ENCODE data around the gene SIGLEC11.

SIGLEC11 gene

DNA sequence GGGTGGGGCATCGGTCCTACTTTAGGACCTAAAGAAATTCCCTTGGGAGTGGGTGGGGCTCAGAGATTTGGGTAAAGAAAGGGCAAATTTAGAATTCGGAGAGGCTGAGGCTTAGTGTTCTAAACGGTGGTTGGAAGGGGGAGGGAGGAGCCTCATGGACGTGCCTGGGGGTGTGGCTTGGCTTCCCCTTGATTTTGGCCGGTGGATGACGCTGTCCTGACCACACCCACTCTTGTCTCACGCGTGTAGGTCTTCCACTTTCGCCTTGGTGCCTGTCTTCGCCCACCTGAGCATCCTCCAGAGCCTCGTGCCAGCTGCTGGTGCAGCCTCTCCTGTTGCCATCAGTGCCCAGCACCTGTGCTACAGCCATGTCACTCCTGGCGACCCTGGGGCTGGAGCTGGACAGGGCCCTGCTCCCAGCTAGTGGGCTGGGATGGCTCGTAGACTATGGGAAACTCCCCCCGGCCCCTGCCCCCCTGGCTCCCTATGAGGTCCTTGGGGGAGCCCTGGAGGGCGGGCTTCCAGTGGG is 30.4 kb downstream of the SIGLEC11 start:
- peak in 2 of 10 donors; percentile 46 to 72 for DNase-seq

DNA sequence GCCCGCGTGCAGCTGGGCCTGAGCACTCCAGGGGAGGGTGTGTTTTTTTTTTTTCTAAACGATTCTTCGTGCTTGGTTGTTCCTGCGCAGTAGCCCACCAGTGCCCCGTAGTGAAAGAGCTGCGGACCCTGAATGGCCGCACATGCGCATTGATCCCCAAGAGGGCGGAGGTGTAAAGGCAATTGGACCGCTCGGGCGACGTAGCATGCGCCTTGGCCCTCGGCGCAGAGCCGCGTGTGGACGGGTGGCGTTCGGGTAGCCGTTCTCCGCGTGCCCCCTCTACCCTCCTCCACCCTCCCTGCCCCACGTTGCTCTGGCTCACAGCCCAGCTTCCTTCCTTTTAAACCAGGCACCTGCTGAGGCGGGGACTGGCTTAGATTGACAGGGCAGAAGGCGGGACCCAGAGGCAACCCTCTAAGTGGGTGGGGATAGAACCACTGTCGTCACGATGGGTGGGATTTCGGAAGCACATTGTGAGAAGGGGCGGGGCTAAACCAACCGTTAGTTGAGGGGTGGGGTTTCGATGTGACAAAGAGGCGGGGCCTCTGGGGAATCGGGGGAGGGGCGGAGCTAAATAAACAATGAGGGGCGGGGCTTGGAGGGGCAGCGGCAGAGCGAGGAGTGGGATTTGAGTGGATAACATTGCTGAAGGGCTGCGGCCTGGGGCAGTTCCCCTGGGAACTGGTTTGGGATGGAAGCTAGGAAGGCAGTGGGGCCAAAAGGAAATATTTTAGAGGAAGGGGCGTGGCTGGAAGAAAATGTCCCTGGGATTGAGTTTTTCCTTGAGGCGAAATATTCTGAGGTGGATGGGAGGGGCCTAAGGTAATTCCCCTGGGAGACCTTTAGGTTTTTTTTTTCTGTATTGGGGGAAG is 31.1 kb downstream of the SIGLEC11 start:
- peak; percentile 84 to 99 (median 92) for DNase-seq
- intact Hi-C loops (cut with DNase I), result loop anchor here (5.0 kb wide), 1 partner anchor 402 kb away; no protein-coding TSS in a partner anchor

More for the DNA sequence above, 30.4 kb downstream of the SIGLEC11 start:
- intact Hi-C loops (cut with DNase I), result no loop called here

DNA sequence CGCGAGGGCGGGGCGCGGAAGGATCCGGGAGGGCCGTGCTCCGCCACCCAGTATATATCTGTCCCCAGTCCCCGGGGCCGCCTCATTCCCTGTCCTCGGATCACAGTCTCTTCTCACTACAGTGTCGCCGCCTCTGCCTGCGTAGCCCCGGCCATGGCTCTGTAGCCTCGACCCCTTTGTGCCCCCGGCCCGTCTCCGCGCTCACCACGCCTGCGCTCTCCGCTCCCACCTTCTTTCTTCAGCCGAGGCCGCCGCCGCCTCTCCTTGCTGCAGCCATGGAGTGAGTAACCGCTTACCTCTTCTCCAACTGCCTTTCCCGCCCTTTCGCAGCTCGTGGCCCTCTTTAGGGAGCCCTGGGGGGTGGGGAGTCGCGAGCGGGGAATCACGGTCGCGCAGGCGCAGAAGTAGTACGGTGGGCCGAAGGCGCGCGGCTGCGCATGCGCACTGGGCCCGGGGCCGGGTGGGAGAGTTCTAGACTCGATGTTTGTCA is 31.8 kb downstream of the SIGLEC11 start, which contains the start of the genes ATF5 and NUP62:
ATF5 (plus strand) TSS at position 85 of the 490 bp plus-strand sequence. CDS start 1,646 bp downstream, outside the sequence.
NUP62 (minus strand) TSS at position 384 of the 490 bp plus-strand sequence. CDS start 19,697 bp downstream, outside the sequence.
- DNase-seq, result peak; percentile 72 to 97 (median 80)
- intact Hi-C loops (cut with DNase I), result loop anchor here (5.0 kb wide), 1 partner anchor 403 kb away; no protein-coding TSS in a partner anchor

DNA sequence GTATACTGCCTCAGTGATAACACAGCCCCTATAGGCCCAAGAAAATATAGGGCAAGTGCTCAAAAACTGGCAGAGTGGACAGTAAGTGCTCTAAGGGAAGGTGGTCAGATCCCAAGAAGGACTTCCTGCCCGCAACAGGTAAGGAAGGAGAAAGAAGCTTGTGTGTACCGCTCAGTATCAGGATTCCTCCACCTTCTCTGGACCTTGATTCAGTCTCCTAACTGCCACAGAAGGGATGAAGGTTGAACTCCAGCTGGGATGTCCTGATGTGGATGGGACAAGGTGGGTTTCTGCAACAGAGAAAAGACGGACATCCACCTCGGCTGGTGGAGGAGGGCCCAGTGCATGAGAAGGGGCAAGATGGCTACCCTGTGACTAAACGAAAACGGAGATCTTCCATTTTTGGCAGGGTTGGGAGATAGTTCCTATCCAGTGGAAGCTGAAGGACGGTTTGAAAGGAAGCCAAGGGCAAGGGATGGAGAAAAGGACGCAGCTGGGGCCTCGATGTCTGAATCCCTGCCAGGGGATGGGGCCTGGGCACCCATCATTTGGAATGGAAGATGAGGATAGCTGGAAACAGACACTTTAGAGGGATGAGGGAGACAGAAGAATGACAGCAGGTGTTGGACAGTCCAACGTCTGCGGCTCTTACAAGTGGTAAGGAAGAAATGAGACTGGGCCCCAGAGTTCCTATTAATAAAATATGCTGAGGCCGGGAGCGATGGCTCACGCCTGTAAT is 33.3 kb downstream of the SIGLEC11 start:
- intact Hi-C loops (cut with DNase I), result loop anchor here (5.0 kb wide), 1 partner anchor 405 kb away; no protein-coding TSS in a partner anchor
- peak in 2 of 10 donors; percentile 1 to 56 for DNase-seq

DNA sequence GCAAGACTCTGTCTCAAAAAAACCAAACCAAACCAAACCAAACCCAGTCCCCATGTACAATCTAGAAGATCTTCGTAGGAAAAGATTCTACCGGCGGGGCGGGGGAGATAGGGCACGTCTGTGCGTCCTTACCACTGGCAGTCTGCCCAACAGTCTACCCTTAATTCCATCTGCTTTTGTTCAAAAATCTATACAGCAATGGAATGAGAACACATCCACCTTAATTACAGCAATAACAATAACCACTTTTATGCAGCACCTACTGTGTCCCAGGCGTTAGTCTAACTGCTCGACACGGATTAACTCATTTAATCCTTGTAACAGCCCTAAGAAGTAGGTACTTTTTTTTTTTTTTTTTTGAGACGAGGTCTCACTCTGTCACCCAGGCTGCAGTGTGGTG is 34.5 kb downstream of the SIGLEC11 start:
- intact Hi-C loops (cut with DNase I), result loop anchor here (5.0 kb wide), 1 partner anchor 406 kb away; no protein-coding TSS in a partner anchor
- DNase-seq, result peak in 1 of 10 donors; percentile 7

DNA sequence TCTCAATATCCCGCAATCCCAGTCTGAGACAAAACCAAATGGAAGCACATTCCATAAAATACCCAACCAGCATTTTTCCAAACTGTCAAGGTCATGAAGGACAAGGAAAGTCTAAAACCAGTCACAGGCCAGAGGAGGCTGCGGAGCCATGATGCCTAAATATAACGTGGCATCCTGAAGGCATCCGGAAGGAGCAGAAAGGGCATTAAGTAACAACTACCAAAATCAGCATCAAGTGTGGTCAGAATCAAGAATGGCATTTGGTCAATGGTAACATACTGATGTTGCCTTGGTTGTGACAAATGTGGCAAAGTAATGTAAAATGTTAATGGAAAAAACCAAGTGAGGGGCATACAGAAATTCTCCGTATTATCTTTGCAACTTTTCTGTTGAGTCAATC is 35.5 kb downstream of the SIGLEC11 start:
- intact Hi-C loops (cut with DNase I), result loop anchor here (5.0 kb wide), 1 partner anchor 407 kb away; no protein-coding TSS in a partner anchor
- DNase-seq, result peak in 1 of 10 donors; percentile 14

DNA sequence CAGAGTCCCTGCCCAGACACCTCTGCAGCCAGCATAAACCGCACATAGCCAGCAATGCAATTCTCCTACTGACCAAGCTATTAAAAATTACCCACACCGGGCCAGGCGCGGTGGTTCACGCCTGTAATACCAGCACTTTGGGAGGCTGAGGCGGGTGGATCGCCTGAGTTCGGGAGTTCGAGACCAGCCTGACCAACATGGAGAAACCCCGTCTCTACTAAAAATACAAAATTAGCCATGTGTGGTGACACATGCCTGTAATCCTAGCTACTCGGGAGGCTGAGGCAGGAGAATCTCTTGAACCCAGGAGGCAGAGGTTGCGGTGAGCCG is 36.1 kb downstream of the SIGLEC11 start:
- intact Hi-C loops (cut with DNase I), result loop anchor here (5.0 kb wide), 1 partner anchor 407 kb away; no protein-coding TSS in a partner anchor

DNA sequence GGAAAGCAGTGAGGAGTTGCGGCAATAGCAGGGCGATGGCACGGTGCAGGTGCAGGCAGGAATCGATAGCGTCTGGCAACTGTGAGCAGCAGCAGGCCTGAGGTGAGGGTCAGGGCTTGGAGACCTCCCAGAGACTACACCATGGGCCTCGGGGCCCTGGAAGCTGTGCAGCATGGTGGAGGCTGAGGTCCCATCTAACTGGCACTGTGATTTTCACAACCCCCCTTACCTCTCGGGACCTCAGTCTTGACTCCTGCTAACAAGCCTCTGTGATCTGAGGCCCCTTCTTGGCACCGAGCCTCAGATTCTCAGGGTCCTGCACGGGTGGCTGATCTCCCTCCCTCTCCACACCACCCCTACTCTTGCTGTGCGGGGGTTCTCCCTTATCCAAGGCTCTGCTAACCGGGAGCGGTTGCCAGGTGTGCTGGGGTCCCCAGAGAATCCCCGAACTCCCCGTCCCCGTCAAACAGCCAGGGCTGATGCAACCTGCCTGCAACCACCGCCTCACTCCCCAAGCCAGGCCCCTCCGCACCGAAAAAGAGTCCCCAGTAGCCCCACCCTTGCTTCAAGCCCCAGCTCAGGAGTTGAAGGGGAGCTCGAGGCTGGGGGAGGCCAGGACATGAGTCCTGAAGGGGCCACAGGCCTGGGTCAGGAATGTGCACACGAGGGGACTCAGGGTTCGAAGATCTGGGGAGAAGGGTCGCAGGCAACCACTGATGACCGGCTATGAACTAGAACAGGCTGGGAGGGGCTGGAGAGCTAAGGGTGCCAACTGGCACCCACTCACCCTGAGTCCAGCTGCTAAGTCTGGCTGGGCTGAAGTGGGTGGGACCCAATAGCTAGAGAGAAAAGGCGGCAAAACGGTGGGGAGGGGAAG is 36.7 kb downstream of the SIGLEC11 start:
- DNase-seq, result peak in 2 of 10 donors; percentile 46 to 74
- intact Hi-C loops (cut with DNase I), result no loop called here

More for the DNA sequence above, 36.1 kb downstream of the SIGLEC11 start:
- peak in 2 of 10 donors; percentile 19 to 57 for DNase-seq

DNA sequence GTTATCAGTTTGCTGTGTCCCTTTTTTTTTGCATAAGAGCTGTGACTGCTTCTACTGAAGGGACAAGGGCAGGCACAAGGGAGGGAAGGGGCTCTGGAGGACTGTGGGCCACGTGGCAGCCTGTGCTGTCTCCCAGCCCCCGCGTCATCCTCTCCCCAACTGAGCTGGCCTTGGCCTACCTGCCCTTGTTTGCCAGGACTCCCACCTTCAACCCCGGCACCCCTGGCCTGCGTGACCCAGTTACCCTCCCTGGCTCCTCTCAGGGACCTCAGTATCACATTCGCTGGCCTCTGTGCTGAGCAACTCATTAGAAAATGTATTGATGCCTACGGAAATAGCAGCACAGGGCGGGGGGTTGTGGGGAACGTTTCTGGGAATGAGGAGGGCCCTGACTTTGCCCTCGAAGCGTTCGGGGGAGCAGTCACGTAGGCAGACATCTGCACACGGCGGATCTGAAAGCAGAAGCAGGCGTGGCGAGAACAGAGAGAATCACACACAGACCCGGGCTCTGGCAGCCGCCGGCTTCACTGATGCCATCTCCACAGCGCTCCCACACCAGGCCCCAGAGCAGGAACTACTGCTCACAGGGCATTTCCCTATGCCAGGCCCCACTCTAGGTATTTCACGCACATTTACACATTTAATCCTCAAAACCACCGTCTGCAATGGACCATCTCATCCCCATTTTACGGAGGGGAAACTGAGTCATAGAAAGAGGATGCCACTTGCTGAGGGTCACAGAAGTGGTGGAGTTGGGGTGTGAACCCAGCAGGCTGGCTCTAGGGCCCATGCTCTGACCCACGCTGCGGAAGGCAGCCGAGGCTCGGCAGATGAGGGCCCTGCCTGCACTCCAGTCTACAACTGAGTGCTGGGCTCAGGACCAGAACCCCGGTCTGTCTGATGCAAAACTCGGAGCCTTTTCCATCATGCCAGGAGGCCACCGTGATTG is 37.6 kb downstream of the SIGLEC11 start:
- intact Hi-C loops (cut with DNase I), result no loop called here
- DNase-seq, result peak in 3 of 10 donors; percentile 21 to 70 (median 42)

DNA sequence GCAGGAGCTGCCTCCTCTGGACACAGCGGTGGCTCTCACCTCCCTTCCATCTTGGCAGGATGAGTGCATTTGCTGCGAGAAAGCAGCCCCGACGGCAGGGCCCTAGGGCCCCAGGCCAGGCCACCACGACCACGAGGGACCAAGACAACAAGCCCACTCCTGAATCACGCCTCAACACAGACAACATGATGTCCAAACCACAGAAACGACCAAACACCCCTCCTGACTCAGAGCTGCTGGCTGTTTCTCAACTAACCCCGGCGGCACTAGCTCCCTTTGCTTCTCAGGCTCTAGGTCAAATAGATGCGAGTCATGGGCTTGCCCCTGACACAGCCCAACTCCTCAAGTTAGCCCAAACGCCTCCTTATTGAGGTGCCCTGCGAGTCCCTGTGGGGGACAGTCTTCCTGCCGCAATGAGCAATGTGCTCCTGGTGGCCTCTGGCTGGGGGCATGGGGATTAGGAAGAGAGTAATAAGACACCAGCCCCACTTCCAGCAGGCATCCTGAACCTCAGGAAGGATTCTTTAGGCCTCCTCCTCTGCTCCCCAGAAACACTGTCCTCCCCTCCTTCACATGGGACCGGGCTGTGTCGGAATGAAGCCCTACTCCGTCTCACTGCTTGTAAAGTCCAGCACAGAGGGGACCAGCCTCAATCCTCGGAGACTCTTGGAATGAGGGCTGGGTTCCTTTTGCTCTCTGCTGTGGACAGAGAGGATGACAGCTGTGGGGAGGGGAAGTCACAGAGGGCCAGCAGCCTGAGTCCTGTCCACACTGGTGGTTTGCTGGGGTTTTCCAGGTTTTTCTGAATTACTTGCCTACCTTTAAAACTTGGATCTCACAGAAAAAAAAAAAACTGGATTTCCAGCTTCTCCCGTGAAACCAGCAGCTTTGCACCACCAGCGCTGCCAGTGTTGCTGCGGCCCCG is 38.8 kb downstream of the SIGLEC11 start:
- intact Hi-C loops (cut with DNase I), result no loop called here
- DNase-seq, result peak in 2 of 10 donors; percentile 20 to 37

DNA sequence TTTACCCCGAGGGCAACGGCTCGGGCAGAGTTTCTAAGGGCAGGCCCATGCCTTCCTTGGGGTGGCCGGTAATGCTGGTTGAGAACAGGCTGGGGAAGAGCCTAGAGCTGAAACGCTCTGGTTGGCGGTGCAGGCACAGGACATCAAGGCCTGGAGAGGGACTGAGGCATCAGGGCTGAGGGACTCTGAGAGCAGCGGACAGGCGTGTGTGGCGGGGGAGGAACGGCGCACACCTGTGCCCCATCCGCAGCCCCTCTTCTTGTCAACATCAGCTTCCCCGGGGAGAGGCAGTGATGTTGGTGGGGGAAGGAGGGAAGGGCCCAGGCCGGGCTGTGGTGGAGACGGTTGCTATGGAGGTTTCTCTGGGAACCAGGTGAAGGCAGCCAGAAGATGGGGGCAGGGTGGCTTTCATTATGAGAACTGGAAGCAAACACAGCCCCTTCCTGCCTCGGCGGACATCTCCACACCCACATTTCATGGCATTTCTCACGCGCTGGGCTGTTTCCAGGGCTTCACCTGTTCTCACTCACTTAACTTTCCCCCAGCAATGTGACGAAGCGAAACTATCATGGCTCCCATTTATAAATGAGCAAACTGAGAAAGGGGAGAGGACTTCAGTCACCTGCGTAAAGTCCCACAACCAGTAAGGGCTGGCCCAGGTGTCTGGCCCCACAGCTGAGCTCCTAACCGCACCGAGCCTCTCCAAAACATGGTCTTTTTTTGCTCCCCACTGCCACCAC is 40.2 kb downstream of the SIGLEC11 start:
- intact Hi-C loops (cut with DNase I), result no loop called here
- DNase-seq, result peak in 2 of 10 donors; percentile 37 to 74

DNA sequence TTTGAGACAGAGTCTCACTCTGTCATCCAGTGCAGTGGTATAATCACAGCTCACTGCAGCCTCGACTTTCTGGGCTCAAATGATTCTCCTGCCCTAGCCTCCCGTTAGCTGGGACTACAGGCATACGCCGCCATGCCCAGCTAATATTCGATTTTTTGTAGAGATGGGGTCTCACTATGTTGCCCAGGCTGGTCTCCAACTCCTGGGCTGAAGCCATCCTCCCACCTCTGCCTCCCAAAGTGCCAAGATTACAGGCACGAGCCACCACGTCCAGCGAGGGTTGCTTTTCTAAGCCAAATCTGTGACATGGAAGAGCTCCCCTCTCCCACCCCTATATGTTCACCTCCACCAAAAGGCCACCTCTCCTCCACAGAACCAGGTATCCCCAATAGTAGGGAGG is 42.9 kb downstream of the SIGLEC11 start:
- intact Hi-C loops (cut with DNase I), result no loop called here
- no peak for DNase-seq

DNA sequence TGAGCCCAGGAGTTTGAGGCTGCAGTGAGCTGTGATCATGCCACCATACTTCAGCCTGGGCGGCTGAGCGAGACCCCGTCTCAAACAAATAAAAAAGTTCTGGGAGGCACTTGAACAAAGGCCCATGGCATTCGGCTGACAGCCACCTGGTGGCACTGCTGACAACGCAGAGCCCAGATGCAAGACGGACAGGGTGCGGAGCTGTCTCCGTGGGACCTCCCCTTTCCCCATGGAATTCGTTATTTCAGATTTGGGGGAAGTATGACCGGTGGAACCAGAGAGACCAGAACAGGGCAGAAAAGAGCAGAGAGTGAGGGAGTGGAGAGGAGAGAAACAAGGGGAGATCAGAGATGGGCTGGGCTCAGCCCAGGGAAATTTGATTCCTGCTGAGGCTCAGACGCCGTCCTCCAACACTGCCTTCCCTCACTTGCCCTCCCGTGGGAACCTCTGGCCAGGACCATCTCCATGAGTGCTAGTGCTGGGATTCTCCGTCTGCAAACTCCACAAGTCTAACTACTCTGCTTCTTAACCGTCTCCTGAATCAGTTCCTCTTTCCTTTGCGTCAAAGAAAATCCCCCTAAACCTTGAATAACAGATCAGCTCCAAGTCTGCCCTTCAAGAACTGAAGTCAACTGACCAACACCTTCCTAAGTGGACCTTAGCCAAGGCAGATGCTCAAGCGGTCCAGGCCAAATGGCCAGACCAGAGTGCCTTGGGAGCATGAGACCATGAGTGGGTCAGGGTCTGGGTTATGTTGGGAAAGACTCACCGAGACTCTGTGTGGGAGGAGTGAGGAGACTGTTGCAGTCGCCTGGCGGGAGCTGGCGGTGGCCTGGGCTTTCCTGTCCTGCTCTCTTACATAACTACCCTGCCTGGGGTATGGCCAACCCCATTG is 43.9 kb downstream of the SIGLEC11 start:
- intact Hi-C loops (cut with DNase I), result no loop called here
- DNase-seq, result peak in 1 of 10 donors; percentile 91

DNA sequence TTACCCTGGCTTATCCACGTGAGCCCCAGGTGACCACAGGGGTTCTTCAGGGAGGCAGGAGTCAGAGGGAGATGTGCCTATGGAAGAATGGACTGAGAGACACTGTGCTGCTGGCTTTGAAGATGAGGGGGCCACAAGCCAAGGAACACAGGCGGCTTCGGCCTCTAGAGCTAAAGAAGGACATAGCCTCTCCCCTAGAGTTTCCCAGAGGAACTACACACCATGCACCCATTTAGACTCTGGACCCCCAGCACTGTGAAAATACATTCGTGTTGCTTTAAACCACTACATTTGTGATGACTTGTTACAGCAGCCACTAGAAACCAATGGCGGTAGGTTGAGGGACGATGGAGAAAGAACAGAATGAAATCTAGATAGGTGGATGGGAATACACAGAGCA is 45.7 kb downstream of the SIGLEC11 start:
- intact Hi-C loops (cut with DNase I), result no loop called here

DNA sequence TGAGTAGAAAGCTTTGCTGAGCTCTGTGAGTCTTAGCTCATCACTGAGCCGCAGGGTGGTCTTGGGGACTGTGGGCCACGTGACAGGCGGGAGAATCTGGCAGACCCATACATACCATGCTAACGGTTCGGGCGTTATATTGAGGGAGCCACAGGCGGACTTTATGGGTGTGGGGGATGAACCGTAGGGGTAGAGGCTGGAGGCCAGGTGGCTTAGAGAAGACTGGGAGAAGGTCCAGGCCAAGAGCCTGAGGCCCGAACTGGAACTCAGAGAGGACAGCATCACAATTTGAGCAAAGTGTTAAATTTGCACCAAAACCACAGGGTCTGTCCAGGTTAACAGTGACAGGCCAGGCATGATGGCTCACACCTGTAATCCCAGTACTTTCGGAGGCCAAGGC is 47.3 kb downstream of the SIGLEC11 start:
- intact Hi-C loops (cut with DNase I), result no loop called here
- DNase-seq, result no peak

More for the DNA sequence above, 45.7 kb downstream of the SIGLEC11 start:
- no peak for DNase-seq

Data from posterior cingulate gyrus (tissue), 11 donors.